ENCODE measurements around the gene LY6G5C. TPM values are rescaled to one million over a fixed set of nuclear protein-coding genes. Genes with fewer than 3 reads are reported as not detected.

LY6G5C gene, protein sequence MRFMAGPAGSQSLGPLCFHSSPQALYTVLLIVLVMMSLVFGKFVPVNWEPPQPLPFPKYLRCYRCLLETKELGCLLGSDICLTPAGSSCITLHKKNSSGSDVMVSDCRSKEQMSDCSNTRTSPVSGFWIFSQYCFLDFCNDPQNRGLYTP
- total RNA-seq = 4.7 and 4.9 TPM in 2 replicates

DNA sequence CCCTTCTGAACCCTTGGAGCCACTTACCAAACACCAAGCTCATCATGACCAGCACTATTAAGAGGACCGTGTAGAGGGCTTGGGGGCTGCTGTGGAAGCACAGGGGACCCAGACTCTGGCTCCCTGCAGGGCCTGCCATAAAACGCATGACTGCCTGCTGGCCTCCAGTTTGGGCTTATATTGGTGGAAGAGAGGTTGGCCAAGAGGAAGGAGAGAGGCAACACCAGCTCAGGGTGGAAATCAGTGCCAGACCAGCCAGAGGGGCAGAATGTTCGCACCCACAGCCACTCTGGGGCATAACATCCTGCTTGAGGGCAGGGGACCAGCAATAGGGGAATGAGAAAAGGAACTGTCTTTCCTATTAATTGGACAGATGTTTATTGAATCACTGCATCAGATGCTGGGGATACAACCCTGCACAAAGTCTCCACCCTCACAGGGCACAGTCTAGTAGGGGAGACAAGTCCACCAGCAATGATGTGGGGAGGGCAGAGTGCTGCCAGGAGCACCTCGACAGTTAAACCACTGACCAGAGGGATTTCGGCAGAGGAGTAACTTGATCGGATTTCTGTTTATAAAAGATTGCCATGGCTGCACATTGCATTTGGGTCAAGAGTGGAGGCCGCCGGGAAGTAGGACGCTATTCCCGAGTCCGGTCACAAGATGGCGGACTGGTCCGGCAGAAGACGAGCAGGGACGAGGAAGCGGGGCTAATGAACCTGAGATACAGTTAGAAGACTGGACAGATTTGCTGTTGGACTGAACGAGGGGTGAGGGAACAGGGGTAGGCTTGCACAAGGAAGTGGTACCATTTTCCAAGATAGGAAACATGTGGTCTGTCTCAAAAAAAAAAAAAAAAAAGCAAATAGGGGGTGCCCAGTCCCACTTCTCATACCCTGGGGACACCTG, at the start of gene LY6G5C:
Gene LY6G5C (minus strand): TSS at position 842 of the 909 bp plus-strand sequence. CDS start 694 bp downstream, at position 148.
- Mint-ChIP-seq H3K4me3 (peak within 1 kb of the TSS; percentile 80), H3K36me3 (ENCODE audit: low read depth) (peaks cover 9% of the 10 kb centered on the region), H3K27ac (peak within 1 kb of the TSS; percentile 73), H3K9me3 (no peaks in the 10 kb centered on the region), H3K4me1 (ENCODE audit: low read depth) (peaks cover 24% of the 10 kb centered on the region), H3K27me3 (ENCODE audit: insufficient read depth) (no peaks in the 10 kb centered on the region)
- intact Hi-C loops (cut with micrococcal nuclease) = loop anchor here (1.0 kb wide), 5 partner anchors 22 to 272 kb away; no protein-coding TSS in a partner anchor
- DNase-seq (ENCODE audit: low spot score) = peak; percentile 30

DNA sequence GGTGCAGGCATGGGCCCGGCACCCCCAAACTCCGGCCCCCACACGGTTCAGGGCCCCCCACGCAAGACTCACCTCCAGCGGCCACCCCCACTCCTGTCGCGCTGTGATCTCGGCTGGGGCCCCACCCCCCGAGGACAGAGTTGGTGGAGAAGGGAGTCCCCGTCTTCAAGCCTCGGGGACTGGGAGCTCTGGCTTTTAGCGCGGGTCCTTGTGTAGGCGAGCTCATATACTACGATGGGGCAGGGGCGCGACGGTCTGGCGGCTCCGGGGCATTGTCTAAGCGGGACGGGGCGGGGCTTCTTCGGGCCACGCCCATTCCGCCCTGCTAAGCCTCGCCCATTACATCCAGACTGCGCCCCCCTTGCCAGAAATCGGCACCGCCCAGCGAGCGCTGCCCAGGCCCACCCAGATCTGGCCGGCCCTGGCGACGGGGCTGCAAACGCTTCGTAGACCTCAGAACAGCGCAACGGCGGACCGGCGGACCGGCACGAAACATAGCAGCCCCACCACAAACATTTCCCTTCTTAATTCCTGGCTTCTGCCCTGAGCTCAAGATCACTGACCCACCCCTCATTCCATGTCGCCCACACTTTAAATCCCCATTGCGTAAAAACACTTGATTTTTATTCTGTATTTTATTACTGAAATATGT, 49.2 kb upstream of the LY6G5C start:
- no peaks in the 10 kb centered on the region for H3K27me3 Mint-ChIP-seq (ENCODE audit: insufficient read depth)
- H3K9me3 Mint-ChIP-seq = no peaks in the 10 kb centered on the region
- peaks cover 33% of the 10 kb centered on the region for H3K36me3 Mint-ChIP-seq (ENCODE audit: low read depth)
- peak overlapping the region; percentile 45 for H3K27ac Mint-ChIP-seq
- H3K4me3 Mint-ChIP-seq = peak overlapping the region; percentile 95
- peak; percentile 57 for DNase-seq (ENCODE audit: low spot score)
- intact Hi-C loops (cut with micrococcal nuclease) = loop anchor here (1.0 to 2.0 kb wide), 6 partner anchors 8 to 167 kb away; partner anchors contain the start of genes ABHD16A and EHMT2
- peaks cover 59% of the 10 kb centered on the region for H3K4me1 Mint-ChIP-seq (ENCODE audit: low read depth)

DNA sequence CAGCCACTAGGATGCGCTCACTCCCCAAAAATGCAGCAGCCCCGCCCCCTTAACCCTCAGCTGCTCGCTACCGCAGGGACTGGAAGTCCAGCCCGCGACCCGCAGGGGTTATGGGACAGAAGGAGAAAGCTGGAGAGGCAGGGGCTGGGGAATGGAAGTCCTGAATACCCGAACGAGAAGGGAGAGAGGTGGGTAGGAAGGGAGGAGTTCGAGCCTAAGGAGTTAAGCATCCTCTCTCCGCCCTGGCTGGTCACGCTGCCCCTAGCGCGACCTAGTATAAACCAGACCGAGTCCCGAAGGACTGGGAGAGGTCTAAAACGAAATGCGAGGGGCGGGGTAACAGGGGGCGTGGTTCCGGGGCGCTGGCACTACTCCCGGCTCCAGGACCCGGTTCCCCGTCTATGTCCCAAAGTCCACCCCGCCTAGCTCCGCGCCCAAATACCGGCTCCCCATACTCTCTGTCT, 48.7 kb upstream of the LY6G5C start:
- intact Hi-C loops (cut with micrococcal nuclease) = loop anchor here (1.0 to 2.0 kb wide), 6 partner anchors 9 to 167 kb away; partner anchors contain the start of genes ABHD16A and EHMT2
- Mint-ChIP-seq H3K36me3 (ENCODE audit: low read depth) (peaks cover 29% of the 10 kb centered on the region), H3K9me3 (no peaks in the 10 kb centered on the region), H3K27ac (peak overlapping the region; percentile 74), H3K4me1 (ENCODE audit: low read depth) (peaks cover 54% of the 10 kb centered on the region), H3K27me3 (ENCODE audit: insufficient read depth) (no peaks in the 10 kb centered on the region), H3K4me3 (peak overlapping the region; percentile 95)
- peak; percentile 68 for DNase-seq (ENCODE audit: low spot score)

DNA sequence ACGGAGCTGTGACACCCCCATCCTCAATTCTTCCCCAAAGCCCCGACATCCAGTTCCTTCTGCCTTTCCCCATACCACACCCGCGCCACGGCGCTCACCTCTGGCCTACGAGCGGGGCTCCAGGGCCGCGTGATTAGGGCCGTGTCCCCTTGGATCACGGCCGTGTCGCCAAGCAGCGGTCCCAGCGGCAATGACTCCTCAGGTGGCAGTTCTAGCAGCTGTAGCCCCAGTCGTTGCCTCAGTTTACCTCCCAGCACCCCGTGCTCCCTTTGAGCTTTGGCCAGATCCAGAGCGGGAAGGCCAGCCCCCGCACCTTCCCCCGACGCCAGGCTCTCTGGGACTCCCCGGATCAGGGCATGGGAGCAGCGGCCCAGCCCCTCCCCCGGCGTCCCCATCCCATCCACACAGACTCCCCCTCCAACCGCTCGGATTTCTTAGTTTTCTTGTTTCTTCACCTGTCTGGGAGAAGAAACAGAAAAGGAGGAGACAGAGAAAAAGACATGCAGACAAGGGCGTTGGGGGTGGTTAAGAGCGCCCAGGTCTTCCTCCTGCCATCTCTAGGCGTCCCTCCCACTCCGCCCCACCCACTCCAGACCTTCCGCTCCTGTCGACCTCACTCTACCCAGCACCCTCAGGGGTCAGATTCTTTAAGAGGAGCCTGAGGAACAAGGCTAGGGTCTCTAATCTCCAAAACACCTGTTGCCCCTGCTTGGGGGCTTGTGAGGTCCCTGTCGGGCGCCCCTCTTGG, 48.1 kb upstream of the LY6G5C start, which contains the start of gene DDAH2:
Gene DDAH2 (minus strand): TSS at position 533 of the 748 bp plus-strand sequence. CDS start 138 bp downstream, at position 395.
- H3K27ac Mint-ChIP-seq = peak within 1 kb of the TSS; percentile 74
- peak within 1 kb of the TSS; percentile 95 for H3K4me3 Mint-ChIP-seq
- intact Hi-C loops (cut with micrococcal nuclease) = loop anchor here (1.0 to 2.0 kb wide), 6 partner anchors 9 to 168 kb away; partner anchors contain the start of genes ABHD16A and EHMT2
- H3K9me3 Mint-ChIP-seq = no peaks in the 10 kb centered on the region
- H3K27me3 Mint-ChIP-seq (ENCODE audit: insufficient read depth) = no peaks in the 10 kb centered on the region
- no peak for DNase-seq (ENCODE audit: low spot score)
- H3K36me3 Mint-ChIP-seq (ENCODE audit: low read depth) = peaks cover 23% of the 10 kb centered on the region
- H3K4me1 Mint-ChIP-seq (ENCODE audit: low read depth) = peaks cover 48% of the 10 kb centered on the region

- H3K4me1 Mint-ChIP-seq (ENCODE audit: low read depth) = peaks cover 40% of the 10 kb centered on the region
- DNase-seq (ENCODE audit: low spot score) = no peak
- peak overlapping the region; percentile 64 for H3K4me3 Mint-ChIP-seq
- H3K36me3 Mint-ChIP-seq (ENCODE audit: low read depth) = peaks cover 14% of the 10 kb centered on the region
- peak overlapping the region; percentile 73 for H3K27ac Mint-ChIP-seq
- no peaks in the 10 kb centered on the region for H3K27me3 Mint-ChIP-seq (ENCODE audit: insufficient read depth)
- H3K9me3 Mint-ChIP-seq = no peaks in the 10 kb centered on the region
- intact Hi-C loops (cut with micrococcal nuclease) = loop anchor here (2.0 kb wide), 1 partner anchor 169 kb away; the partner anchor contains the start of gene EHMT2
These were observed 47.1 kb upstream of the LY6G5C start for GRCh38 chr6:31727717-31728671.

DNA sequence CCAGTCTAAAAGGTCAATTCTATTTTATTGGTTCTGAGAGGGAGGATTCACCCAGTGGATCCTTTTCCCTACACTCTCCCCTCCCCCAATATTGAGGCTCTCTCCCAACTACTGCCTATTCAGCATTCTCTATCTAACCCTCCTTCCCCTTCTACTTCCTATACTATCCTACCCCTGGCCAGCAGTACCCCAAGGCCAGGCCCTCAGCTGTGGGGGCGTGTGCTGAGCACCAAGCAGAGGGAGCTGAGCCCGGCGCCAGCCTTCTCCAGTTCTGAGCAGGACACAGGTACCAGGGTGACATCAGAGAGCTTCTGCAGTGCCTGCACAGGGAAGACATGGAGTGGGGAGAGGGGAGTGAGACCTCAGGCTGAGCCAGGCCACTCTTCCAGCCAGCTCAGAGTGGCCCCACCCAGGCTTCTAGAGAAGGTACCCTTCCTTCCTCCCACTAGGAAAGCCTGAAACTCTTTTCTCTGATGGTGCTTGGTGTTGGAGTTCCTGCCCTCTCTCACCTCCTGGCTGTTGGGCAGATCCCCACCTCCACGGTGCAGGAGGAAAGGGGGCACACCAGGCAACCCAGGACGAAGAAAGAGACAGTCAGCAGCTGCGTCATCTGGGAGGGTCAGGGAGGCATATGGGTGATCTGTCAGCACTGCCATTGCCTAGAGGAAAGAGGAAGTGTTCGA, 46.3 kb upstream of the LY6G5C start:
- H3K4me3 Mint-ChIP-seq = peak overlapping the region; percentile 64
- intact Hi-C loops (cut with micrococcal nuclease) = no loop called here
- no peak for DNase-seq (ENCODE audit: low spot score)
- peak overlapping the region; percentile 73 for H3K27ac Mint-ChIP-seq
- H3K4me1 Mint-ChIP-seq (ENCODE audit: low read depth) = peaks cover 40% of the 10 kb centered on the region
- H3K36me3 Mint-ChIP-seq (ENCODE audit: low read depth) = peaks cover 14% of the 10 kb centered on the region
- H3K9me3 Mint-ChIP-seq = no peaks in the 10 kb centered on the region
- no peaks in the 10 kb centered on the region for H3K27me3 Mint-ChIP-seq (ENCODE audit: insufficient read depth)

GRCh38 chr6:31725502-31726350, 44.9 kb upstream of the LY6G5C start:
- Mint-ChIP-seq H3K27me3 (ENCODE audit: insufficient read depth) (no peaks in the 10 kb centered on the region), H3K4me1 (ENCODE audit: low read depth) (peaks cover 40% of the 10 kb centered on the region), H3K9me3 (no peaks in the 10 kb centered on the region), H3K36me3 (ENCODE audit: low read depth) (peaks cover 6% of the 10 kb centered on the region), H3K27ac (peak overlapping the region; percentile 2), H3K4me3 (no peak overlapping the region)
- intact Hi-C loops (cut with micrococcal nuclease) = no loop called here
- DNase-seq (ENCODE audit: low spot score) = no peak

DNA sequence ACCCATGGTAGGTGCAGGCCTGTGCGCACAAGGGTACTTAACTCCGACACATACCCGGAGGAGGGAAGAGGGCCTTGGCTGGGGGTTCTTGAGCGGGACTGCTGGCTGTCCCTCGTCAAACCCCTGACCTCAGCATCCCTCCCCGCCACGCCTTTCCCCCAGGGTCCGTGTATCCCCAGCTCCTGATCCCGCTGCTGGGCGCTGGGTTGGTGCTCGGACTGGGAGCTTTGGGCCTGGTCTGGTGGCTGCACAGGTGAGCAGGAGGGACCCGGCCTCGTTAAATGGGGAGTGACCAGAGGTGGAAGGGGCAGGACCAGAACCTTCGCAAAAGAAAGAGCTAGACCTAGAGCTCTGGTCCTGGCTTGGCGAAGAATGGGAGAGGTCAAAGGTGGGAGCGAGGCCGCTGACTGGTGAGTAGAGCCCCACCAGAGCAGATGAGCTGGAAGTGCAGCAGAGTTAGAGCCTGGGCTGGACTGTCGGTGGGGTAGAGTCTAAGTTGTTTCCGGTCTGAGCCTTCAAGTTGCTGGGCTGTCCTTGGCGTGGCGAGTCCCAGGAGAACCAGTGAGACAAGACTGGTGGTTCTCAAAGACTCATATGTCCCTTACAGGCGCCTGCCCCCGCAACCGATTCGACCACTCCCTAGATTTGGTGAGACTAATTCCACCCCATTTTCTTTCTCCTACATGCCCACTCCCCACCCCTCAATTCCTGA, 43.3 kb upstream of the LY6G5C start:
- Mint-ChIP-seq H3K27me3 (ENCODE audit: insufficient read depth) (no peaks in the 10 kb centered on the region), H3K4me3 (no peak overlapping the region), H3K36me3 (ENCODE audit: low read depth) (no peaks in the 10 kb centered on the region), H3K4me1 (ENCODE audit: low read depth) (peaks cover 27% of the 10 kb centered on the region), H3K9me3 (no peaks in the 10 kb centered on the region), H3K27ac (no peak overlapping the region)
- no peak for DNase-seq (ENCODE audit: low spot score)
- intact Hi-C loops (cut with micrococcal nuclease) = no loop called here

DNA sequence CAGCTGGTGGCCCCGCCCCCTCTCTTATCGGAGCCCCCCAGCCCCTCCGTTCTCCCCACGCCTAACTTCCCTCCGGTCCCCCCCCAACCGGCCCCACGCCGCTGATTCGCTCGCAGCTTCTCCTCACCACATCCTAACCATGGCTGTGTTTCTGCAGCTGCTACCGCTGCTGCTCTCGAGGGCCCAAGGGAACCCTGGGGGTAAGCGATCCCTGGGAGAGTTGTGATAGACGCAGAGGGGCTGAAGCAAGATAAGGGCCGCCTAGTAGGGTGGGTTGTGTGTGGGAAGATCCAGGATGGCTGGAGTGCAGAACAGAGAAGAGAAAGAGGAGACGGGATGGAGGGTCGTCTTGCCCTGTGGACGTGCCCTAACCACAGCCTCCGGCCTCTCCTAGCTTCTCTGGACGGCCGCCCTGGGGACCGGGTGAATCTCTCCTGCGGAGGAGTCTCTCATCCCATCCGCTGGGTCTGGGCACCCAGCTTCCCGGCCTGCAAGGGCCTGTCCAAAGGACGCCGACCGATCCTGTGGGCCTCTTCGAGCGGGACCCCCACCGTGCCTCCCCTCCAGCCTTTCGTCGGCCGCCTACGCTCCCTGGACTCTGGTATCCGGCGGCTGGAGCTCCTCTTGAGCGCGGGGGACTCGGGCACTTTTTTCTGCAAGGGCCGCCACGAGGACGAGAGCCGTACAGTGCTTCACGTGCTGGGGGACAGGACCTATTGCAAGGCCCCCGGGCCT, 42.5 kb upstream of the LY6G5C start, which contains the start of gene MPIG6B:
Gene MPIG6B (plus strand): TSS at position 129 of the 735 bp plus-strand sequence. CDS start 11 bp downstream, at position 140.
- H3K36me3 Mint-ChIP-seq (ENCODE audit: low read depth) = no peaks in the 10 kb centered on the region
- peaks cover 25% of the 10 kb centered on the region for H3K4me1 Mint-ChIP-seq (ENCODE audit: low read depth)
- no peaks in the 10 kb centered on the region for H3K9me3 Mint-ChIP-seq
- no peaks in the 10 kb centered on the region for H3K27me3 Mint-ChIP-seq (ENCODE audit: insufficient read depth)
- no peak within 1 kb of the TSS for H3K27ac Mint-ChIP-seq
- no peak for DNase-seq (ENCODE audit: low spot score)
- intact Hi-C loops (cut with micrococcal nuclease) = no loop called here
- no peak within 1 kb of the TSS for H3K4me3 Mint-ChIP-seq

Data from activated T-helper 1 cell treated with anti-CD3 and anti-CD28 coated beads, Interleukin-12 subunit alpha, Interleukin-12 subunit beta, Interleukin-2, Interleukin-4 antibody, amounts not matched to agents 30 ng/mL and 10 ng/mL and 1 ng/mL, durations not matched to agents 14 hours and 24 hours and 36 hours (primary cell).